ENCODE data around the gene MAGI2.

MAGI2 gene

DNA sequence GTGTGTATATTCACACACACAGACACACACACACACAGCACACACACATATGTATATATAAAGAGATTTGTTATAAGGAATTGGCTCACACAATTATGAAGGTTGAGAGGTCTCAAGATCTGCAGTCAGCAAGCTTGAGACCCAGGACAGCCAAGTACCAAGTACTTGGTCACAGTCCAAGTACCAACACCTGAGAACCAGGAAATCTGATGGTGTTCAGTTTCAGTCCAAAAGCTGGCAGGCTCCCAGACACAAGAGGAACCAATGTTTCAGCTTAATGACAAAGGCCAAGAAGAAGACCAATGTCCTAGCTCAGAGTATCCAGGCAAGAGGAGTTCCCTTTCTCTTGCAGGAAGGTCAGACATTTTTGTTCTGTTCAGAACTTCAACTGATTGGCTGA is 780.2 kb downstream of the MAGI2 start:
- no peak for TF ChIP-seq EZH2phosphoT487 (IDR thresholded peaks at IDR 0.05; ENCODE audit: borderline replicate concordance, low read length)
- TF ChIP-seq, protein P1, sequence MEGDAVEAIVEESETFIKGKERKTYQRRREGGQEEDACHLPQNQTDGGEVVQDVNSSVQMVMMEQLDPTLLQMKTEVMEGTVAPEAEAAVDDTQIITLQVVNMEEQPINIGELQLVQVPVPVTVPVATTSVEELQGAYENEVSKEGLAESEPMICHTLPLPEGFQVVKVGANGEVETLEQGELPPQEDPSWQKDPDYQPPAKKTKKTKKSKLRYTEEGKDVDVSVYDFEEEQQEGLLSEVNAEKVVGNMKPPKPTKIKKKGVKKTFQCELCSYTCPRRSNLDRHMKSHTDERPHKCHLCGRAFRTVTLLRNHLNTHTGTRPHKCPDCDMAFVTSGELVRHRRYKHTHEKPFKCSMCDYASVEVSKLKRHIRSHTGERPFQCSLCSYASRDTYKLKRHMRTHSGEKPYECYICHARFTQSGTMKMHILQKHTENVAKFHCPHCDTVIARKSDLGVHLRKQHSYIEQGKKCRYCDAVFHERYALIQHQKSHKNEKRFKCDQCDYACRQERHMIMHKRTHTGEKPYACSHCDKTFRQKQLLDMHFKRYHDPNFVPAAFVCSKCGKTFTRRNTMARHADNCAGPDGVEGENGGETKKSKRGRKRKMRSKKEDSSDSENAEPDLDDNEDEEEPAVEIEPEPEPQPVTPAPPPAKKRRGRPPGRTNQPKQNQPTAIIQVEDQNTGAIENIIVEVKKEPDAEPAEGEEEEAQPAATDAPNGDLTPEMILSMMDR (IDR thresholded peaks at IDR 0.05; ENCODE audit: low read depth, low read length, poor library complexity, severe bottlenecking): no peak
- no peak overlapping the region for H3K4me3 ChIP-seq (ENCODE audit: low read length)
- H4K20me1 ChIP-seq (ENCODE audit: control insufficient read depth, insufficient read depth, low read depth, low read length): no peaks in the 10 kb centered on the region
- H3K27me3 ChIP-seq (ENCODE audit: control insufficient read depth, low read length): no peaks in the 10 kb centered on the region
- H3F3A ChIP-seq (ENCODE audit: control insufficient read depth, insufficient read depth): no peaks in the 10 kb centered on the region
- H3K79me2 ChIP-seq (ENCODE audit: control insufficient read depth, low read length): no peaks in the 10 kb centered on the region
- H3K36me3 ChIP-seq (ENCODE audit: control insufficient read depth, low read length): no peaks in the 10 kb centered on the region
- no peaks in the 10 kb centered on the region for H3K9me2 ChIP-seq (replicated peaks; ENCODE audit: control insufficient read depth, low read length)
- no peak overlapping the region for H3K4me2 ChIP-seq (ENCODE audit: low read length)
- H3K9me3 ChIP-seq (ENCODE audit: control insufficient read depth, insufficient read depth, low read length): no peaks in the 10 kb centered on the region
- no peaks in the 10 kb centered on the region for H3K4me1 ChIP-seq (ENCODE audit: control insufficient read depth, low read length)
- H3K27ac ChIP-seq (ENCODE audit: low read depth, low read length): no peak overlapping the region

GRCh38 chr7:78662939-78663338 is 790.5 kb downstream of the MAGI2 start:
- Histone ChIP-seq H3K4me3 (ENCODE audit: low read length) (no peak overlapping the region), H3K27ac (ENCODE audit: low read depth, low read length) (no peak overlapping the region), H3K9me3 (ENCODE audit: control insufficient read depth, insufficient read depth, low read length) (no peaks in the 10 kb centered on the region), H4K20me1 (ENCODE audit: control insufficient read depth, insufficient read depth, low read depth, low read length) (no peaks in the 10 kb centered on the region), H3K9me2 (replicated peaks; ENCODE audit: control insufficient read depth, low read length) (no peaks in the 10 kb centered on the region; the same call in 1 of the 2 replicates), H3K4me2 (ENCODE audit: low read length) (no peak overlapping the region), H3F3A (ENCODE audit: control insufficient read depth, insufficient read depth) (no peaks in the 10 kb centered on the region), H3K79me2 (ENCODE audit: control insufficient read depth, low read length) (no peaks in the 10 kb centered on the region), H3K27me3 (ENCODE audit: control insufficient read depth, low read length) (no peaks in the 10 kb centered on the region), H3K4me1 (ENCODE audit: control insufficient read depth, low read length) (no peaks in the 10 kb centered on the region), H3K36me3 (ENCODE audit: control insufficient read depth, low read length) (no peaks in the 10 kb centered on the region)
- TF ChIP-seq, protein P1 (IDR thresholded peaks at IDR 0.05; ENCODE audit: low read depth, low read length, poor library complexity, severe bottlenecking): no peak
- TF ChIP-seq EZH2phosphoT487 (IDR thresholded peaks at IDR 0.05; ENCODE audit: borderline replicate concordance, low read length): no peak

DNA sequence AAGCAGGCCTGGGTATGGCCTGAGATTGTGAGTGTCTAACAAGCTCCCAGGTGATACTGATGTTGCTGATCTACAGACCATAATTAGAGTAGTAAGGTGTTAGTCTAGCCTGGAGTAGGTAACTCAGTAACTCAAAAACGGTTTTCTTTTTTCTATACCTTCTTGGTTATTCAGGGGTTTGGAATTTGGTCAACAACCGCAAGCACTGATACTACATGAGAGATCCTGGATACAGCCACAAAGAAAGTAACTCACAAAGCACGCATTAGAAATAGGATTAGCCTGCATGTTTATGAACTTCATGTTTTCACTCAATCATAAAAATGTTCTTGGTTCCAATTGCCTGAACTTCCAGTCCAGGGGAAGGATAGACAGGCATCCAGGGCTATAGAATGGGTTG is 803.5 kb downstream of the MAGI2 start:
- no peaks in the 10 kb centered on the region for H3F3A ChIP-seq (ENCODE audit: control insufficient read depth, insufficient read depth)
- no peaks in the 10 kb centered on the region for H3K9me2 ChIP-seq (replicated peaks; ENCODE audit: control insufficient read depth, low read length)
- H3K9me3 ChIP-seq (ENCODE audit: control insufficient read depth, insufficient read depth, low read length): no peaks in the 10 kb centered on the region
- H3K4me2 ChIP-seq (ENCODE audit: low read length): no peak overlapping the region
- TF ChIP-seq, protein P1 (IDR thresholded peaks at IDR 0.05; ENCODE audit: low read depth, low read length, poor library complexity, severe bottlenecking): no peak
- no peak for TF ChIP-seq EZH2phosphoT487 (IDR thresholded peaks at IDR 0.05; ENCODE audit: borderline replicate concordance, low read length)
- no peaks in the 10 kb centered on the region for H3K79me2 ChIP-seq (ENCODE audit: control insufficient read depth, low read length)
- no peaks in the 10 kb centered on the region for H3K27me3 ChIP-seq (ENCODE audit: control insufficient read depth, low read length)
- no peaks in the 10 kb centered on the region for H3K4me1 ChIP-seq (ENCODE audit: control insufficient read depth, low read length)
- no peak overlapping the region for H3K27ac ChIP-seq (ENCODE audit: low read depth, low read length)
- H3K36me3 ChIP-seq (ENCODE audit: control insufficient read depth, low read length): no peaks in the 10 kb centered on the region
- H4K20me1 ChIP-seq (ENCODE audit: control insufficient read depth, insufficient read depth, low read depth, low read length): no peaks in the 10 kb centered on the region
- no peak overlapping the region for H3K4me3 ChIP-seq (ENCODE audit: low read length)

DNA sequence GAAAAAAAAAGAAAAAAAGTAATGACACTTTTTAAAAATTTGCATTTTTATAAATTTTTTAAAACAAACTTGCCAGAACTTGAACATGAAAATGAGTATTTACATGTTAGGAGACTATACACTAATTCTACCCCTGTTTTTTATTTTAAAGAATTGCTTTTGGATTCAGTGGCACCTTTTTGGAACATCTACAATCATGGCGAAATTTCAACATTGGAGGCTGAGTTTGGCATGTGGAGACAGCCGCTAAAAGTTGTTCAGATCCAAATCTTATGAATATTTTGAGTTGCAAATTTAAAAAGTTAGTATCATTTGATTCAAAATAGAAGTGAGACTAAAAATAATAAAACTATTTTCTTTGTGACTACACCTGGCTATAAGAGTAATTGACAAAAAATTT is 804.2 kb downstream of the MAGI2 start:
- Histone ChIP-seq H3K9me2 (replicated peaks; ENCODE audit: control insufficient read depth, low read length) (no peaks in the 10 kb centered on the region), H3K4me3 (ENCODE audit: low read length) (no peak overlapping the region), H3F3A (ENCODE audit: control insufficient read depth, insufficient read depth) (no peaks in the 10 kb centered on the region), H4K20me1 (ENCODE audit: control insufficient read depth, insufficient read depth, low read depth, low read length) (no peaks in the 10 kb centered on the region), H3K9me3 (ENCODE audit: control insufficient read depth, insufficient read depth, low read length) (no peaks in the 10 kb centered on the region), H3K4me2 (ENCODE audit: low read length) (no peak overlapping the region), H3K27me3 (ENCODE audit: control insufficient read depth, low read length) (no peaks in the 10 kb centered on the region), H3K27ac (ENCODE audit: low read depth, low read length) (no peak overlapping the region), H3K4me1 (ENCODE audit: control insufficient read depth, low read length) (no peaks in the 10 kb centered on the region), H3K36me3 (ENCODE audit: control insufficient read depth, low read length) (no peaks in the 10 kb centered on the region), H3K79me2 (ENCODE audit: control insufficient read depth, low read length) (no peaks in the 10 kb centered on the region)
- TF ChIP-seq EZH2phosphoT487 (IDR thresholded peaks at IDR 0.05; ENCODE audit: borderline replicate concordance, low read length): no peak
- TF ChIP-seq, protein P1 (IDR thresholded peaks at IDR 0.05; ENCODE audit: low read depth, low read length, poor library complexity, severe bottlenecking): no peak
